CD4-positive, alpha-beta T cell treated with Interleukin-1 beta for 1 hour (primary cell): ENCODE measurements around the gene EHBP1.

Experiments
- DNase-seq, 2 donors: peaks; one replicate each; pipeline ENCODE4 v3.0.0-alpha.2; 2020 to 2022

The EHBP1 gene

GRCh38 chr2:63092401-63092800 is 386.9 kb downstream of the EHBP1 start:
- DNase-seq = no peak

- no peak for DNase-seq
Observed at GRCh38 chr2:63092857-63093256, 387.3 kb downstream of the EHBP1 start.

- no peak for DNase-seq
Observed at GRCh38 chr2:63093502-63093901, 388.0 kb downstream of the EHBP1 start.
